HepG2 (cell line): ENCODE results near the gene MC1R. TPM values are rescaled to one million over a fixed set of nuclear protein-coding genes. Genes with fewer than 3 reads are reported as not detected.

ENCODE experiments used
- AGO2 ChIP-seq: fragments of 200-400 bp; formaldehyde crosslinking; optimal IDR thresholded peaks from 2 replicates; pipeline ENCODE3; 2017; ENCODE audit warnings: mild to moderate bottlenecking, low read depth, low read length, moderate library complexity
- BRD4 ChIP-seq: sonication (generic); formaldehyde crosslinking; IDR thresholded peaks from 2 replicates; pipeline ENCODE4 v1.4.0; 2020; ENCODE audit warnings: missing genetic modification reagents
- CAMTA2 ChIP-seq: sonication (generic); formaldehyde crosslinking; IDR thresholded peaks from 2 replicates; pipeline ENCODE4 v1.4.0; 2020; ENCODE audit warnings: mild to moderate bottlenecking, missing genetic modification reagents, borderline replicate concordance
- HOXA5 ChIP-seq: sonication (generic); formaldehyde crosslinking; IDR thresholded peaks from 2 replicates; pipeline ENCODE4 v1.4.0; 2020; ENCODE audit warnings: missing genetic modification reagents
- HOXA7 ChIP-seq: sonication (generic); formaldehyde crosslinking; IDR thresholded peaks from 2 replicates; pipeline ENCODE4 v1.8.1; 2022; ENCODE audit warnings: mild to moderate bottlenecking, missing genetic modification reagents, moderate library complexity
- KAT7 ChIP-seq: IDR thresholded peaks from 2 replicates; pipeline ENCODE4 v1.6.1; 2018; ENCODE audit warnings: borderline replicate concordance, missing compliant biosample characterization
- KDM3A ChIP-seq: IDR thresholded peaks from 2 replicates; pipeline ENCODE4 v1.6.1; 2018; ENCODE audit warnings: low read depth, missing compliant biosample characterization
- MEIS2 ChIP-seq: sonication (generic); formaldehyde crosslinking; IDR thresholded peaks from 2 replicates; pipeline ENCODE4 v1.9.0; 2021; ENCODE audit warnings: mild to moderate bottlenecking, missing genetic modification reagents
- MIER3 ChIP-seq: IDR thresholded peaks from 2 replicates; pipeline ENCODE4 v1.6.1; 2016; ENCODE audit warnings: missing compliant biosample characterization, borderline replicate concordance
- RBM22 ChIP-seq: fragments of 200-400 bp; formaldehyde crosslinking; optimal IDR thresholded peaks from 2 replicates; pipeline ENCODE3; 2017; ENCODE audit warnings: mild to moderate bottlenecking, low read length, moderate library complexity
- SETDB1 ChIP-seq: sonication (generic); formaldehyde crosslinking; IDR thresholded peaks from 2 replicates; pipeline ENCODE4 v1.5.1; 2020; ENCODE audit warnings: missing genetic modification reagents, mild to moderate bottlenecking, borderline replicate concordance
- SRSF1 ChIP-seq: fragments of 200-400 bp; formaldehyde crosslinking; optimal IDR thresholded peaks from 2 replicates; pipeline ENCODE3; 2017; ENCODE audit warnings: mild to moderate bottlenecking, low read depth, low read length, moderate library complexity
- TAF1 ChIP-seq: sonication (generic); formaldehyde crosslinking; IDR thresholded peaks from 2 replicates; pipeline ENCODE4 v1.4.0; 2020; ENCODE audit warnings: missing genetic modification reagents
- ZFX ChIP-seq: sonication (generic); formaldehyde crosslinking; IDR thresholded peaks from 2 replicates; pipeline ENCODE4 v1.4.0; 2020; ENCODE audit warnings: mild to moderate bottlenecking, low read depth, missing genetic modification reagents, moderate library complexity
- ZNF20 ChIP-seq: sonication (generic); formaldehyde crosslinking; IDR thresholded peaks from 2 replicates; pipeline ENCODE4 v1.4.0; 2020; ENCODE audit warnings: mild to moderate bottlenecking, moderate library complexity, missing genetic modification reagents
- ZNF235 ChIP-seq: sonication (generic); formaldehyde crosslinking; IDR thresholded peaks from 2 replicates; pipeline ENCODE4 v1.8.1; 2023; ENCODE audit warnings: mild to moderate bottlenecking, missing genetic modification reagents, borderline replicate concordance
- ZNF737 ChIP-seq: sonication (generic); formaldehyde crosslinking; IDR thresholded peaks from 2 replicates; pipeline ENCODE4 v1.5.0; 2020; ENCODE audit warnings: missing genetic modification reagents, mild to moderate bottlenecking, borderline replicate concordance
- ZNF761 ChIP-seq: sonication (generic); formaldehyde crosslinking; conservative IDR thresholded peaks from 2 replicates; pipeline ENCODE4 v1.4.0; 2020; ENCODE audit warnings: mild to moderate bottlenecking, missing genetic modification reagents
- ZNF891 ChIP-seq: sonication (generic); formaldehyde crosslinking; IDR thresholded peaks from 2 replicates; pipeline ENCODE4 v1.5.0; 2020; ENCODE audit warnings: mild to moderate bottlenecking, missing genetic modification reagents
- polyA plus RNA-seq, 8 experiments: library from polyadenylated mRNA; depleted of rRNA in 3 of 8; stranded (reverse) in 7 of 8; unstranded in 1 of 8; fragments of >200 nt; fragmentation: Illumina TruSeq in 4 of 8; extraction: Trizol in 4 of 8; gene quantifications; 2 replicates each; pipeline versions ENCODE4 v1.2.1 to v1.2.3, GENCODE V29; 2011 to 2016; ENCODE audit warnings: low read depth in 4 of 8, missing spikeins in 1 of 8, mixed read lengths in 1 of 8; ENCODE audit not compliant: insufficient read depth in 1 of 8
- total RNA-seq, 5 experiments: library from RNA; depleted of rRNA; stranded (reverse); fragments of >200 nt; fragmentation: Illumina TruSeq; extraction: Trizol; gene quantifications; 2 replicates each; pipeline ENCODE4 v1.2.3, GENCODE V29; 2016; ENCODE audit warnings: low read depth in 1 of 5
- TF ChIP-seq, protein P1 (sequence below): sonication (generic); formaldehyde crosslinking; IDR thresholded peaks from 2 replicates; pipeline ENCODE4 v1.4.0; 2020; ENCODE audit warnings: missing genetic modification reagents, borderline replicate concordance
- TF ChIP-seq, protein P2 (sequence below): sonication (generic); formaldehyde crosslinking; IDR thresholded peaks from 2 replicates; pipeline ENCODE4 v1.8.0; 2022; ENCODE audit warnings: mild to moderate bottlenecking, missing genetic modification reagents, borderline replicate concordance
- TF ChIP-seq, protein P3 (sequence below): sonication (generic); formaldehyde crosslinking; IDR thresholded peaks from 2 replicates; pipeline ENCODE4 v1.4.0; 2020; ENCODE audit warnings: mild to moderate bottlenecking, missing genetic modification reagents
- TF ChIP-seq, protein P4 (sequence below), 2 experiments: IDR thresholded peaks; 2 replicates each; pipeline ENCODE4 v1.6.1; 2011 to 2012; ENCODE audit warnings: low read length in 2 of 2, borderline replicate concordance in 1 of 2, low read depth in 1 of 2, mild to moderate bottlenecking in 1 of 2, moderate library complexity in 1 of 2

The MC1R gene
- total and polyA plus RNA-seq, 2 of the 13 experiments (the other 11 are each of a cell fraction or from before 2014, with no cell fraction given), result 9.1 to 14.8 TPM

DNA sequence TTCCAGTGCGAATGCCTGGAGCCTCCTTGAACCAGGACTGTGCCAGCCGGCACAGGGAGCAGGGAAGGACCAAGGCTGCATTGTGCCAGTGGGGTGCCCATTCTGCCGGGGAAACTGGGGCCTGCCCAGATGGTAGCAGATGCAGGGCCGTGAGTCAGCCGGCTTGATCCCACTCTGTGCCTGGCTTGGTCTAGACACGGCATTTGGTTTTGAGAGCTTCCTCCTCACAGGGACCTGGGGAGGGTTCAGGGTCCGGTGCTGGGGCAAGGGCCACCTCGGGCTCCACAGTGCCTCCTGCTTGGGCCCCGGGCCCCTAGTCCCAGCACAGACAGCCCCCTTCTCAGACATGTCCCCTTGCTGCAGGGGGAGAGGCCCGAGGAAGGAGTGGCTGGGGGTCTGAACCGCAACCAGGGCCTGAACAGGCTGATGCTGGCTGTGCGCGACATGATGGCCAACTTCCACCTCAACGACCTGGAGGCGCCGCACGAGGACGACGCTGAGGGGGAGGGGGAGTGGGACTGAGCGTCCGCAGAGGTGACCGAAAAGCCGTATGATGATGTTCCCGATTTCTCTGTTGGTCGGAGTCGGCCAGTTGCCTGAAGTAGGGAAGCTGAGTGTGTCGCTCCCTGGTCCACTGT lies 7.8 kb upstream of the MC1R start (continued):
- TF ChIP-seq, protein P1, sequence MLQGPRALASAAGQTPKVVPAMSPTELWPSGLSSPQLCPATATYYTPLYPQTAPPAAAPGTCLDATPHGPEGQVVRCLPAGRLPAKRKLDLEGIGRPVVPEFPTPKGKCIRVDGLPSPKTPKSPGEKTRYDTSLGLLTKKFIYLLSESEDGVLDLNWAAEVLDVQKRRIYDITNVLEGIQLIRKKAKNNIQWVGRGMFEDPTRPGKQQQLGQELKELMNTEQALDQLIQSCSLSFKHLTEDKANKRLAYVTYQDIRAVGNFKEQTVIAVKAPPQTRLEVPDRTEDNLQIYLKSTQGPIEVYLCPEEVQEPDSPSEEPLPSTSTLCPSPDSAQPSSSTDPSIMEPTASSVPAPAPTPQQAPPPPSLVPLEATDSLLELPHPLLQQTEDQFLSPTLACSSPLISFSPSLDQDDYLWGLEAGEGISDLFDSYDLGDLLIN (CRISPR knock-in tag), result no peak
- TF ChIP-seq AGO2 (peak; percentile 66), SETDB1 (CRISPR knock-in tag) (no peak), KAT7 (CRISPR knock-in tag) (no peak), ZNF891 (no peak), ZNF761 (no peak), ZNF737 (CRISPR knock-in tag) (no peak), MEIS2 (CRISPR knock-in tag) (no peak), BRD4 (CRISPR knock-in tag) (no peak), KDM3A (CRISPR knock-in tag) (no peak), TAF1 (CRISPR knock-in tag) (no peak), SRSF1 (no peak), MIER3 (CRISPR knock-in tag) (no peak), RBM22 (no peak), ZNF20 (no peak), ZFX (CRISPR knock-in tag) (no peak), HOXA7 (CRISPR knock-in tag) (no peak), HOXA5 (CRISPR knock-in tag) (no peak), ZNF235 (CRISPR knock-in tag) (0 out of 2 replicates have a peak, but pooled peaks have one; percentile 43), CAMTA2 (0 out of 2 replicates have a peak, but pooled peaks have one; percentile 57)
- TF ChIP-seq, protein P2, sequence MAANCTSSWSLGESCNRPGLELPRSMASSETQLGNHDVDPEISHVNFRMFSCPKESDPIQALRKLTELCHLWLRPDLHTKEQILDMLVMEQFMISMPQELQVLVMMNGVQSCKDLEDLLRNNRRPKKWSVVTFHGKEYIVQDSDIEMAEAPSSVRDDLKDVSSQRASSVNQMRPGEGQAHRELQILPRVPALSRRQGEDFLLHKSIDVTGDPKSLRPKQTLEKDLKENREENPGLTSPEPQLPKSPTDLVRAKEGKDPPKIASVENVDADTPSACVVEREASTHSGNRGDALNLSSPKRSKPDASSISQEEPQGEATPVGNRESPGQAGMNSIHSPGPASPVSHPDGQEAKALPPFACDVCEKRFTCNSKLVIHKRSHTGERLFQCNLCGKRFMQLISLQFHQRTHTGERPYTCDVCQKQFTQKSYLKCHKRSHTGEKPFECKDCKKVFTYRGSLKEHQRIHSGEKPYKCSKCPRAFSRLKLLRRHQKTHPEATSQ (CRISPR knock-in tag), result no peak
- TF ChIP-seq, protein P3, sequence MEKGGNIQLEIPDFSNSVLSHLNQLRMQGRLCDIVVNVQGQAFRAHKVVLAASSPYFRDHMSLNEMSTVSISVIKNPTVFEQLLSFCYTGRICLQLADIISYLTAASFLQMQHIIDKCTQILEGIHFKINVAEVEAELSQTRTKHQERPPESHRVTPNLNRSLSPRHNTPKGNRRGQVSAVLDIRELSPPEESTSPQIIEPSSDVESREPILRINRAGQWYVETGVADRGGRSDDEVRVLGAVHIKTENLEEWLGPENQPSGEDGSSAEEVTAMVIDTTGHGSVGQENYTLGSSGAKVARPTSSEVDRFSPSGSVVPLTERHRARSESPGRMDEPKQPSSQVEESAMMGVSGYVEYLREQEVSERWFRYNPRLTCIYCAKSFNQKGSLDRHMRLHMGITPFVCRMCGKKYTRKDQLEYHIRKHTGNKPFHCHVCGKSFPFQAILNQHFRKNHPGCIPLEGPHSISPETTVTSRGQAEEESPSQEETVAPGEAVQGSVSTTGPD (CRISPR knock-in tag), result 0 out of 2 replicates have a peak, but pooled peaks have one; percentile 26
- TF ChIP-seq, protein P4, sequence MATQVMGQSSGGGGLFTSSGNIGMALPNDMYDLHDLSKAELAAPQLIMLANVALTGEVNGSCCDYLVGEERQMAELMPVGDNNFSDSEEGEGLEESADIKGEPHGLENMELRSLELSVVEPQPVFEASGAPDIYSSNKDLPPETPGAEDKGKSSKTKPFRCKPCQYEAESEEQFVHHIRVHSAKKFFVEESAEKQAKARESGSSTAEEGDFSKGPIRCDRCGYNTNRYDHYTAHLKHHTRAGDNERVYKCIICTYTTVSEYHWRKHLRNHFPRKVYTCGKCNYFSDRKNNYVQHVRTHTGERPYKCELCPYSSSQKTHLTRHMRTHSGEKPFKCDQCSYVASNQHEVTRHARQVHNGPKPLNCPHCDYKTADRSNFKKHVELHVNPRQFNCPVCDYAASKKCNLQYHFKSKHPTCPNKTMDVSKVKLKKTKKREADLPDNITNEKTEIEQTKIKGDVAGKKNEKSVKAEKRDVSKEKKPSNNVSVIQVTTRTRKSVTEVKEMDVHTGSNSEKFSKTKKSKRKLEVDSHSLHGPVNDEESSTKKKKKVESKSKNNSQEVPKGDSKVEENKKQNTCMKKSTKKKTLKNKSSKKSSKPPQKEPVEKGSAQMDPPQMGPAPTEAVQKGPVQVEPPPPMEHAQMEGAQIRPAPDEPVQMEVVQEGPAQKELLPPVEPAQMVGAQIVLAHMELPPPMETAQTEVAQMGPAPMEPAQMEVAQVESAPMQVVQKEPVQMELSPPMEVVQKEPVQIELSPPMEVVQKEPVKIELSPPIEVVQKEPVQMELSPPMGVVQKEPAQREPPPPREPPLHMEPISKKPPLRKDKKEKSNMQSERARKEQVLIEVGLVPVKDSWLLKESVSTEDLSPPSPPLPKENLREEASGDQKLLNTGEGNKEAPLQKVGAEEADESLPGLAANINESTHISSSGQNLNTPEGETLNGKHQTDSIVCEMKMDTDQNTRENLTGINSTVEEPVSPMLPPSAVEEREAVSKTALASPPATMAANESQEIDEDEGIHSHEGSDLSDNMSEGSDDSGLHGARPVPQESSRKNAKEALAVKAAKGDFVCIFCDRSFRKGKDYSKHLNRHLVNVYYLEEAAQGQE (IDR thresholded peaks at IDR 0.05; ENCODE audit: borderline replicate concordance in 1 of 2, low read depth in 1 of 2, low read length in 2 of 2), result no peak
